MM.1S (cell line): ENCODE data around the gene DBNDD1.

Source experiments
- DNase-seq: peaks from one replicate; pipeline ENCODE4 v3.0.0-alpha.2; 2015
- H2AFZ ChIP-seq: fragments of 300-600 bp; sonication (generic); 2 replicates; pipeline ENCODE4 v1.6.0; 2016; ENCODE audit warnings: antibody characterized with exemption, low read length
- H3F3A ChIP-seq: fragments of 300-600 bp; sonication (generic); 2 replicates; pipeline ENCODE4 v1.6.1; 2016; ENCODE audit warnings: mild to moderate bottlenecking, antibody characterized with exemption, low read length, moderate library complexity, mixed read lengths; ENCODE audit not compliant: insufficient read depth
- H3K27ac ChIP-seq: fragments of 300-600 bp; sonication (generic); 2 replicates; pipeline ENCODE4 v1.5.1; 2016; ENCODE audit warnings: mild to moderate bottlenecking, low read length
- H3K27me3 ChIP-seq: fragments of 300-600 bp; sonication (generic); replicated peaks from 2 replicates; pipeline ENCODE4 v1.6.0; 2016; ENCODE audit warnings: low read length; ENCODE audit not compliant: insufficient read depth
- H3K36me3 ChIP-seq: fragments of 300-600 bp; sonication (generic); replicated peaks from 2 replicates; pipeline ENCODE4 v1.6.1; 2016; ENCODE audit warnings: mild to moderate bottlenecking, low read length, mixed read lengths; ENCODE audit not compliant: insufficient read depth
- H3K4me1 ChIP-seq: fragments of 300-600 bp; sonication (generic); 2 replicates; pipeline ENCODE4 v1.6.1; 2016; ENCODE audit warnings: low read length, mixed read lengths
- H3K4me2 ChIP-seq: fragments of 300-600 bp; sonication (generic); 2 replicates; pipeline ENCODE4 v1.6.0; 2016; ENCODE audit warnings: low read depth, low read length
- H3K4me3 ChIP-seq: fragments of 300-600 bp; sonication (generic); 2 replicates; pipeline ENCODE4 v1.5.1; 2016; ENCODE audit warnings: low read length, mixed read lengths
- H3K79me2 ChIP-seq: fragments of 300-600 bp; sonication (generic); 2 replicates; pipeline ENCODE4 v1.6.1; 2016; ENCODE audit warnings: mixed run types, low read length, mixed read lengths
- H3K9ac ChIP-seq: fragments of 300-600 bp; sonication (generic); 2 replicates; pipeline ENCODE4 v1.6.1; 2016; ENCODE audit warnings: low read length, mixed read lengths
- H3K9me2 ChIP-seq: fragments of 300-600 bp; sonication (generic); replicated peaks from 2 replicates; pipeline ENCODE4 v1.6.1; 2016; ENCODE audit warnings: mild to moderate bottlenecking, low read length, mixed read lengths; ENCODE audit not compliant: insufficient read depth
- H3K9me3 ChIP-seq: fragments of 300-600 bp; sonication (generic); replicated peaks from 2 replicates; pipeline ENCODE4 v1.6.1; 2016; ENCODE audit warnings: mild to moderate bottlenecking, low read length, mixed read lengths; ENCODE audit not compliant: insufficient read depth
- H4K20me1 ChIP-seq: fragments of 300-600 bp; sonication (generic); 2 replicates; pipeline ENCODE4 v1.6.1; 2016; ENCODE audit warnings: mild to moderate bottlenecking, low read length, moderate library complexity, mixed read lengths; ENCODE audit not compliant: insufficient read depth
- CTCF ChIP-seq: fragments of 300-600 bp; sonication (generic); IDR thresholded peaks from 2 replicates; pipeline ENCODE4 v1.5.1; 2016; ENCODE audit warnings: antibody characterized with exemption, low read length, mixed read lengths
- EZH2 ChIP-seq: fragments of 300-600 bp; sonication (generic); optimal IDR thresholded peaks from 2 replicates; pipeline ENCODE3; 2017; ENCODE audit warnings: low read depth, mild to moderate bottlenecking, antibody characterized with exemption, low read length, mixed read lengths
- EZH2phosphoT487 ChIP-seq: fragments of 300-600 bp; sonication (generic); IDR thresholded peaks from 2 replicates; pipeline ENCODE4 v1.6.1; 2018; ENCODE audit warnings: antibody characterized with exemption, low read length

The DBNDD1 gene

DNA sequence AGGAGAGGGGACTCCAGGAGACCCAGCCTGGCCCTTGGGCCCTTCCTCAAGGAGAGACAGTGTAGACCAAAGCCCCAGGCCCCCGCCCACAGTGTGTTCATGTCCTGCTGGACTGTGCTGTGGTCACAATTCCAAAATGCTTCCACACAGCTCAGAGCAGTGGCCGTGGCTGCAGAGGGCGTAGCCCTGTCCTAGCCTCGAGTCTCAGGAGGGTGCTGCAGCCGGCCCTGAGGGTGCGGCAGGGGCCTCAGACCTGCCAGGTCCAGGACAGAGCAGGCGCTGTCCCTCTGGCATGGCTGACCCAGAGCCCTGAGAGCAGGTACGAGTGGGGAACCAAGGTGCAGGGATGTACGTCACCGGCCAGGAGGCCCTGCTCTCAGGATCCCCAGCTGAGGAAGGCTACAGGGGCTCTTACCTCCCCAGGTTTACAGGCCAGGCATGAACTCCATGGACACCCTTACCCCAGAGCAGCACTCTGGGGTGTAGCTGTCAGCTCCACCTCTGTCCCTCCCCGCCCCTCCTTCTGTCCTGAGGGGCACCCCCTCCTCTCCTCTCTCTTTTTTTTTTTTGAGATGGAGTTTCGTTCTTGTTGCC lies 7.3 kb downstream of the DBNDD1 start:
- H3K4me1 ChIP-seq = no peaks in the 10 kb centered on the region
- no peaks in the 10 kb centered on the region for H3K36me3 ChIP-seq
- DNase-seq = no peak
- H3K9me3 ChIP-seq = no peaks in the 10 kb centered on the region
- H3K4me2 ChIP-seq = no peak overlapping the region
- H3K9ac ChIP-seq = no peak overlapping the region
- H3K79me2 ChIP-seq = no peaks in the 10 kb centered on the region
- H3K27ac ChIP-seq = no peak overlapping the region
- no peaks in the 10 kb centered on the region for H3K9me2 ChIP-seq
- H2AFZ ChIP-seq = no peak overlapping the region
- no peaks in the 10 kb centered on the region for H3K27me3 ChIP-seq
- no peaks in the 10 kb centered on the region for H3F3A ChIP-seq
- TF ChIP-seq CTCF (no peak), EZH2phosphoT487 (no peak), EZH2 (no peak)
- H4K20me1 ChIP-seq = no peaks in the 10 kb centered on the region
- H3K4me3 ChIP-seq = no peak overlapping the region

DNA sequence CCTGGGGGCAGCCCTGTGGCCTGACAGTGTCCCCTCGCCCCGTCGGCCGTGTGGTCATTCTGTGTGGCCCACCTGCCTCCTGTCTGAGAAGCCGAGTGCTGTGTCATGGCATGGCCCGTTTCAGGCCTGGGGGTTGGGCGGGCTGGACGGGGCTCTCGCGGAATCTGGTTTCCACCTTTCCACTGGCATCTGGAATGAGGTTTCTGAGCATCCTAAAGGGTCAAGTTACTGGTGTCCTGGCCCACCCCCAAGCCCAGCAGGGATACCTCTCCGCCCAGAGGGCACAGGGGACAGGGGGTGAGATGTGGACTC lies 7.8 kb downstream of the DBNDD1 start:
- no peaks in the 10 kb centered on the region for H3K36me3 ChIP-seq
- H3K4me1 ChIP-seq = no peaks in the 10 kb centered on the region
- H3K27ac ChIP-seq = no peak overlapping the region
- H3K4me3 ChIP-seq = no peak overlapping the region
- no peaks in the 10 kb centered on the region for H3F3A ChIP-seq
- H3K9ac ChIP-seq = no peak overlapping the region
- H3K9me3 ChIP-seq = no peaks in the 10 kb centered on the region
- no peak overlapping the region for H3K4me2 ChIP-seq
- DNase-seq = no peak
- no peaks in the 10 kb centered on the region for H4K20me1 ChIP-seq
- H3K79me2 ChIP-seq = no peaks in the 10 kb centered on the region
- H3K27me3 ChIP-seq = no peaks in the 10 kb centered on the region
- TF ChIP-seq EZH2phosphoT487 (no peak), CTCF (no peak), EZH2 (no peak)
- H3K9me2 ChIP-seq = no peaks in the 10 kb centered on the region
- no peak overlapping the region for H2AFZ ChIP-seq

DNA sequence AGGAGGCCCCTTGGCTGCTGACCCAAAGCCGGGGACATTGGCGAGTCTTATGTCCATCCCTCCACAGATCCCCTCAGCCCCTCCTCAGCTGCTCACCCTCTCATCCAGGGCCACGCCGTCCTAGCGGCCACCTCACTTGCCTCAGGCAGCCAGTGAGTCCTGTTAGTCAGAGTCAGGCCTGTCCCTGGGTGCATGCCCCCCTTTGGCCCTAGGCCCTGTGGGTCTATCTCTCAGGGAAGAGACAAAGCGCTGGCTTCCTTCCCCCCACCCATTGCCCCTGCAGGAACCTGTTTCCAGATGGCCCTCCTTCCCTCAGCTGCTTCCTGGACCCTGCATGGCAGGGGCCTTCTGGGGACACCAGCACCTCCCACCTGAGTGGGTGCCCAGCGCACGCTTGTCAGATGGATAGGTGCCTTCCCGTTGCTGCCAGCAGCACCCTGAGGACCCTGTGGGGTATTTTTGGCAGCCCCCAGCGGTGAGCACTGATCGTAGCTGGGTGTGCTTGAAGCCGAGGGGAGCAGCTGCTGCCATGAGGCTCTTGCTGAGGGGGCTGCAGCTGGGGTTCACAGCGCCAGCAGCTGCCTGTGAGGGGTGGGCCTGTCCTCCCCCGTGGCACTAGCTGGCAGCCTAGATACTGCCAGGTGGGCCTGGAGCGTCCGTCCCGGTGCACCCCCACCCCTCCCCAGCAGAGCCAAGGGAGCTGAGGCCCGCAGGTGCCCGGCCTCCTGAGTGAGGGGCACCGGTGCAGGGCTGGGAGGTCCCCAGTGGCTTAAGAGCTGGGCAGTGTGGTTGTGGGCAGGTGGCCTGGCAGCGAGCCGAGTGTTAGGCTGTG lies 8.4 kb downstream of the DBNDD1 start:
- Histone ChIP-seq H3K4me2 (no peak overlapping the region), H3K36me3 (no peaks in the 10 kb centered on the region), H3K4me3 (no peak overlapping the region), H3K9me2 (no peaks in the 10 kb centered on the region), H3K9ac (no peak overlapping the region), H3K27ac (no peak overlapping the region), H3K9me3 (no peaks in the 10 kb centered on the region), H3K79me2 (no peaks in the 10 kb centered on the region), H4K20me1 (no peaks in the 10 kb centered on the region), H3K4me1 (no peaks in the 10 kb centered on the region), H2AFZ (no peak overlapping the region), H3K27me3 (no peaks in the 10 kb centered on the region), H3F3A (no peaks in the 10 kb centered on the region)
- no peak for DNase-seq
- TF ChIP-seq CTCF = no peak
- no peak for TF ChIP-seq EZH2phosphoT487
- TF ChIP-seq EZH2 = no peak
